ENCODE results near the gene PLK3.

- TF ChIP-seq, protein P1, sequence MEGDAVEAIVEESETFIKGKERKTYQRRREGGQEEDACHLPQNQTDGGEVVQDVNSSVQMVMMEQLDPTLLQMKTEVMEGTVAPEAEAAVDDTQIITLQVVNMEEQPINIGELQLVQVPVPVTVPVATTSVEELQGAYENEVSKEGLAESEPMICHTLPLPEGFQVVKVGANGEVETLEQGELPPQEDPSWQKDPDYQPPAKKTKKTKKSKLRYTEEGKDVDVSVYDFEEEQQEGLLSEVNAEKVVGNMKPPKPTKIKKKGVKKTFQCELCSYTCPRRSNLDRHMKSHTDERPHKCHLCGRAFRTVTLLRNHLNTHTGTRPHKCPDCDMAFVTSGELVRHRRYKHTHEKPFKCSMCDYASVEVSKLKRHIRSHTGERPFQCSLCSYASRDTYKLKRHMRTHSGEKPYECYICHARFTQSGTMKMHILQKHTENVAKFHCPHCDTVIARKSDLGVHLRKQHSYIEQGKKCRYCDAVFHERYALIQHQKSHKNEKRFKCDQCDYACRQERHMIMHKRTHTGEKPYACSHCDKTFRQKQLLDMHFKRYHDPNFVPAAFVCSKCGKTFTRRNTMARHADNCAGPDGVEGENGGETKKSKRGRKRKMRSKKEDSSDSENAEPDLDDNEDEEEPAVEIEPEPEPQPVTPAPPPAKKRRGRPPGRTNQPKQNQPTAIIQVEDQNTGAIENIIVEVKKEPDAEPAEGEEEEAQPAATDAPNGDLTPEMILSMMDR (IDR thresholded peaks at IDR 0.05) = no peak
- no peak for TF ChIP-seq POLR2AphosphoS5 (IDR thresholded peaks at IDR 0.05)
Observed at GRCh38 chr1:44851308-44851707, 51.1 kb downstream of the PLK3 start.

All from breast epithelium (tissue), 3 donors.